KG1 (cell line): ENCODE data around the gene SERPINE2.

Experiments used
- DNase-seq: peaks from one replicate; lab custom pipeline; 2025; lab: John Stamatoyannopoulos, UW

Gene SERPINE2

GRCh38 chr2:224042191-224042696 is 3.2 kb upstream of the SERPINE2 start:
- DNase-seq = no peak

GRCh38 chr2:224041554-224041953 is 2.5 kb upstream of the SERPINE2 start:
- DNase-seq = no peak

- no peak for DNase-seq
Measured at GRCh38 chr2:224040753-224041152, 1.7 kb upstream of the SERPINE2 start.

- no peak for DNase-seq
Measured at GRCh38 chr2:224039770-224040440, 819 bp upstream of the SERPINE2 start.

- no peak for DNase-seq
Measured at GRCh38 chr2:224038830-224039079, 331 bp downstream of the SERPINE2 start.

GRCh38 chr2:224038049-224038829 is 847 bp downstream of the SERPINE2 start:
- no peak for DNase-seq

- DNase-seq = no peak
Measured at GRCh38 chr2:224036731-224037361, 2.2 kb downstream of the SERPINE2 start.

GRCh38 chr2:224034017-224034416 is 5.1 kb downstream of the SERPINE2 start:
- DNase-seq = no peak

- no peak for DNase-seq
Measured at GRCh38 chr2:224033601-224034000, 5.5 kb downstream of the SERPINE2 start.

GRCh38 chr2:224032283-224032682 is 6.8 kb downstream of the SERPINE2 start:
- no peak for DNase-seq

GRCh38 chr2:224031358-224031970 is 7.6 kb downstream of the SERPINE2 start:
- no peak for DNase-seq

GRCh38 chr2:224030786-224031185 is 8.3 kb downstream of the SERPINE2 start:
- no peak for DNase-seq

- DNase-seq = no peak
Measured at GRCh38 chr2:224029876-224030275, 9.2 kb downstream of the SERPINE2 start.

- DNase-seq = no peak
Measured at GRCh38 chr2:224027931-224028330, 11.2 kb downstream of the SERPINE2 start.

- DNase-seq = no peak
Measured at GRCh38 chr2:224027070-224027469, 12.0 kb downstream of the SERPINE2 start.

GRCh38 chr2:224025874-224026273 is 13.2 kb downstream of the SERPINE2 start:
- peak; percentile 87 for DNase-seq

- no peak for DNase-seq
Measured at GRCh38 chr2:224024270-224024669, 14.8 kb downstream of the SERPINE2 start.

GRCh38 chr2:224023188-224023587 is 15.9 kb downstream of the SERPINE2 start:
- DNase-seq = no peak

- no peak for DNase-seq
Measured at GRCh38 chr2:224022486-224022885, 16.6 kb downstream of the SERPINE2 start.

GRCh38 chr2:224020523-224020922 is 18.6 kb downstream of the SERPINE2 start:
- no peak for DNase-seq

GRCh38 chr2:224017957-224018356 is 21.1 kb downstream of the SERPINE2 start:
- no peak for DNase-seq

- no peak for DNase-seq
Measured at GRCh38 chr2:224016963-224017362, 22.1 kb downstream of the SERPINE2 start.

- no peak for DNase-seq
Measured at GRCh38 chr2:224014336-224014735, 24.8 kb downstream of the SERPINE2 start.
